ENCODE data around the gene NUDT16L1. TPM values are rescaled to one million over a fixed set of nuclear protein-coding genes. Genes with fewer than 3 reads are reported as not detected.

The NUDT16L1 gene
- 24.1 and 33.3 TPM in 2 replicates for total RNA-seq

- DNase-seq (ENCODE audit: low read depth in 2 of 2) = peak; percentile 78 to 95
Observed at GRCh38 chr16:4693296-4693955, at the start of gene NUDT16L1. TSS of gene NUDT16L1 (plus strand) at chr16:4693562. CDS start at chr16:4693727, 165 bp downstream.

- DNase-seq (ENCODE audit: low read depth in 2 of 2) = no peak
Observed at GRCh38 chr16:4646773-4647643, 46.4 kb upstream of the NUDT16L1 start.

- no peak for DNase-seq (ENCODE audit: low read depth in 2 of 2)
Observed at GRCh38 chr16:4647644-4647980, 45.8 kb upstream of the NUDT16L1 start.

- no peak for DNase-seq (ENCODE audit: low read depth in 2 of 2)
Observed at GRCh38 chr16:4648917-4649316, 44.4 kb upstream of the NUDT16L1 start.

GRCh38 chr16:4649744-4650442 lies 43.5 kb upstream of the NUDT16L1 start:
- DNase-seq (ENCODE audit: low read depth in 2 of 2) = no peak

GRCh38 chr16:4650443-4651074 lies 42.8 kb upstream of the NUDT16L1 start:
- DNase-seq (ENCODE audit: low read depth in 2 of 2) = peak; percentile 31 to 62

- no peak for DNase-seq (ENCODE audit: low read depth in 2 of 2)
Observed at GRCh38 chr16:4651827-4652226, 41.5 kb upstream of the NUDT16L1 start.

- no peak for DNase-seq (ENCODE audit: low read depth in 2 of 2)
Observed at GRCh38 chr16:4652561-4652960, 40.8 kb upstream of the NUDT16L1 start.

GRCh38 chr16:4654011-4654963 lies 39.1 kb upstream of the NUDT16L1 start:
- no peak for DNase-seq (ENCODE audit: low read depth in 2 of 2)

GRCh38 chr16:4654964-4655590 lies 38.3 kb upstream of the NUDT16L1 start:
- no peak for DNase-seq (ENCODE audit: low read depth in 2 of 2)

- no peak for DNase-seq (ENCODE audit: low read depth in 2 of 2)
Observed at GRCh38 chr16:4655801-4656200, 37.6 kb upstream of the NUDT16L1 start.

- no peak for DNase-seq (ENCODE audit: low read depth in 2 of 2)
Observed at GRCh38 chr16:4656221-4656620, 37.1 kb upstream of the NUDT16L1 start.

GRCh38 chr16:4656695-4657686 lies 36.4 kb upstream of the NUDT16L1 start:
- DNase-seq (ENCODE audit: low read depth in 2 of 2) = no peak

- no peak for DNase-seq (ENCODE audit: low read depth in 2 of 2)
Observed at GRCh38 chr16:4659363-4660353, 33.7 kb upstream of the NUDT16L1 start.

- DNase-seq (ENCODE audit: low read depth in 2 of 2) = peak; percentile 83 to 89
Observed at GRCh38 chr16:4660454-4661007, 32.8 kb upstream of the NUDT16L1 start.

GRCh38 chr16:4661661-4662060 lies 31.7 kb upstream of the NUDT16L1 start:
- DNase-seq (ENCODE audit: low read depth in 2 of 2) = peak in 1 of 2 donors; percentile 9

- DNase-seq (ENCODE audit: low read depth in 2 of 2) = no peak
Observed at GRCh38 chr16:4663465-4663776, 29.9 kb upstream of the NUDT16L1 start.

Data from dermis microvascular lymphatic vessel endothelial cell (primary cell).